ENCODE data around the gene KRI1. TPM values are rescaled to one million over a fixed set of nuclear protein-coding genes. Genes with fewer than 3 reads are reported as not detected.

Gene KRI1
- total and polyA plus RNA-seq, 4 donors = 4.6 to 14.1 (median 7.0) TPM

DNA sequence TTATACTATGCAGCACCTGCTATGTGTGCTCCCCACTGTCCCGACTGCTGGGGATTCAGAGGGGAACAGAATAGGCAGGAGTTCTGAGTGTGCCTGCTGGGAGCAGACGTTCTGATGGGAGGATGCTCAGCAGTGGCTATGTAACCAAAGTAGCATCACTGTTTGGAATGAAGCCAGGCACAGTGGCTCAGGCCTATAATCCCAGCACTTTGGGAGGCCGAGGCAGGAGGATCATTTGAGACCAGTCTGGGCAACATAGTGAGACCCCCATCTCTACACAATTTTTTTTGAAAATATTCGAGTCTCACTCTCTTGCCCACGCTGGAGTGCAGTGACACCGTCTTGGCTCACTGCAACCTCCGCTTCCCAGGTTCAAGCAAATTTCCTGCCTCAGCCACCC lies 16.1 kb downstream of the KRI1 start:
- Histone ChIP-seq H3K4me1 (ENCODE audit: control insufficient read depth in 4 of 4, insufficient read depth in 4 of 4, low read length in 3 of 4) (peaks cover 3 to 12% (median 6%) of the 10 kb centered on the region in 4 donors), H3K4me3 (ENCODE audit: low read depth in 1 of 3, low read length in 3 of 3) (no peak overlapping the region), H3K27me3 (ENCODE audit: control insufficient read depth in 4 of 4, insufficient read depth in 4 of 4, low read length in 3 of 4) (no peaks in the 10 kb centered on the region), H3K36me3 (ENCODE audit: control insufficient read depth in 4 of 4, insufficient read depth in 3 of 4, low read depth in 1 of 4, low read length in 3 of 4) (peaks cover 33 to 54% (median 43%) of the 10 kb centered on the region in 4 donors), H3K27ac (ENCODE audit: low read depth in 1 of 2, low read length in 2 of 2) (no peak overlapping the region), H3K9me3 (ENCODE audit: control insufficient read depth in 4 of 4, low read length in 3 of 4) (no peaks in the 10 kb centered on the region), H3K9ac (ENCODE audit: low read depth in 1 of 2, low read length in 2 of 2) (no peak overlapping the region)
- TF ChIP-seq EGR1 (IDR thresholded peaks at IDR 0.05; ENCODE audit: low read depth in 2 of 2) (no peak), JUND (IDR thresholded peaks at IDR 0.05) (no peak), SP1 (IDR thresholded peaks at IDR 0.05) (no peak), GABPA (IDR thresholded peaks at IDR 0.05 in 1 of 2, conservative IDR thresholded peaks at IDR 0.05 in 1 of 2) (no peak), RAD21 (IDR thresholded peaks at IDR 0.05) (no peak), HNF4A (conservative IDR thresholded peaks at IDR 0.05) (no peak), TAF1 (conservative IDR thresholded peaks at IDR 0.05) (no peak), RXRA (IDR thresholded peaks at IDR 0.05) (no peak), NR2F2 (IDR thresholded peaks at IDR 0.05) (no peak), YY1 (IDR thresholded peaks at IDR 0.05) (no peak), HNF4G (IDR thresholded peaks at IDR 0.05) (no peak), FOXA1 (IDR thresholded peaks at IDR 0.05) (no peak), FOXA2 (IDR thresholded peaks at IDR 0.05) (no peak)
- TF ChIP-seq, protein P1, sequence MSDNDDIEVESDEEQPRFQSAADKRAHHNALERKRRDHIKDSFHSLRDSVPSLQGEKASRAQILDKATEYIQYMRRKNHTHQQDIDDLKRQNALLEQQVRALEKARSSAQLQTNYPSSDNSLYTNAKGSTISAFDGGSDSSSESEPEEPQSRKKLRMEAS (IDR thresholded peaks at IDR 0.05) = no peak
- TF ChIP-seq, protein P2, sequence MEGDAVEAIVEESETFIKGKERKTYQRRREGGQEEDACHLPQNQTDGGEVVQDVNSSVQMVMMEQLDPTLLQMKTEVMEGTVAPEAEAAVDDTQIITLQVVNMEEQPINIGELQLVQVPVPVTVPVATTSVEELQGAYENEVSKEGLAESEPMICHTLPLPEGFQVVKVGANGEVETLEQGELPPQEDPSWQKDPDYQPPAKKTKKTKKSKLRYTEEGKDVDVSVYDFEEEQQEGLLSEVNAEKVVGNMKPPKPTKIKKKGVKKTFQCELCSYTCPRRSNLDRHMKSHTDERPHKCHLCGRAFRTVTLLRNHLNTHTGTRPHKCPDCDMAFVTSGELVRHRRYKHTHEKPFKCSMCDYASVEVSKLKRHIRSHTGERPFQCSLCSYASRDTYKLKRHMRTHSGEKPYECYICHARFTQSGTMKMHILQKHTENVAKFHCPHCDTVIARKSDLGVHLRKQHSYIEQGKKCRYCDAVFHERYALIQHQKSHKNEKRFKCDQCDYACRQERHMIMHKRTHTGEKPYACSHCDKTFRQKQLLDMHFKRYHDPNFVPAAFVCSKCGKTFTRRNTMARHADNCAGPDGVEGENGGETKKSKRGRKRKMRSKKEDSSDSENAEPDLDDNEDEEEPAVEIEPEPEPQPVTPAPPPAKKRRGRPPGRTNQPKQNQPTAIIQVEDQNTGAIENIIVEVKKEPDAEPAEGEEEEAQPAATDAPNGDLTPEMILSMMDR (IDR thresholded peaks at IDR 0.05; ENCODE audit: low read depth, low read length, missing input control) = no peak
- WGBS = 91% methylated on average over 7 of the region's 7 CpGs
- no peak for DNase-seq (ENCODE audit: low spot score)

DNA sequence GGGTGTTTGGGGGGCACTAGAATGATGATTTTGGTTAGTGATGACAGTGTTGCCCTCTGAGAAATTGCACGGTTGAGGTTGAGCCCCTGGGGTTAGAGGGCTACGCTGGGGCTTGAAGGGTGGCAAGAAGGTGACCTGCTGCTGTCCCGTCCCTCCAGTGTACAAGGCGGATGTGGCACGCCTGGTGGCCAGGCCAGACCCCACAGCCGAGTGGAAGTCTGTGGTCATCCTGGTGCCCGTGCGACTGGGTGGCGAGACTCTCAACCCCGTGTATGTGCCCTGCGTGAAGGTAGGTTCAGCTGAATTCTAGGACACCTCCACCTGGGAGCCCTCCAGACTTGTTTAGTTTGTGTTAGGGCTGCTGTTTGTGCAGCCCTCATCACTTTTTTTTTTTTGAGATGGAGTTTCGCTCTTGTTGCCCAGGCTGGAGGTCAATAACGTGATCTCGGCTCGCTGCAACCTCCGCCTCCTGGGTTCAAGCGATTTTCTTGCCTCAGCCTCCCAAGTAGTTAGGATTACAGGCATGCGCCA lies 17.0 kb downstream of the KRI1 start:
- no peak for DNase-seq (ENCODE audit: low spot score)
- H3K4me3 ChIP-seq (ENCODE audit: low read depth in 1 of 3, low read length in 3 of 3) = no peak overlapping the region
- H3K9me3 ChIP-seq (ENCODE audit: control insufficient read depth in 4 of 4, low read length in 3 of 4) = no peaks in the 10 kb centered on the region
- H3K4me1 ChIP-seq (ENCODE audit: control insufficient read depth in 4 of 4, insufficient read depth in 4 of 4, low read length in 3 of 4) = peaks cover 6 to 17% (median 10%) of the 10 kb centered on the region in 4 donors
- no peak overlapping the region for H3K27ac ChIP-seq (ENCODE audit: low read depth in 1 of 2, low read length in 2 of 2)
- no peaks in the 10 kb centered on the region for H3K27me3 ChIP-seq (ENCODE audit: control insufficient read depth in 4 of 4, insufficient read depth in 4 of 4, low read length in 3 of 4)
- TF ChIP-seq NR2F2 (IDR thresholded peaks at IDR 0.05) (no peak), RXRA (IDR thresholded peaks at IDR 0.05) (no peak), YY1 (IDR thresholded peaks at IDR 0.05) (no peak), HNF4A (conservative IDR thresholded peaks at IDR 0.05) (no peak), SP1 (IDR thresholded peaks at IDR 0.05) (no peak), HNF4G (IDR thresholded peaks at IDR 0.05) (no peak), FOXA1 (IDR thresholded peaks at IDR 0.05) (no peak), JUND (IDR thresholded peaks at IDR 0.05) (no peak), FOXA2 (IDR thresholded peaks at IDR 0.05) (no peak)
- TF ChIP-seq, protein P3, sequence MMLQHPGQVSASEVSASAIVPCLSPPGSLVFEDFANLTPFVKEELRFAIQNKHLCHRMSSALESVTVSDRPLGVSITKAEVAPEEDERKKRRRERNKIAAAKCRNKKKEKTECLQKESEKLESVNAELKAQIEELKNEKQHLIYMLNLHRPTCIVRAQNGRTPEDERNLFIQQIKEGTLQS (IDR thresholded peaks at IDR 0.05) = no peak
- TF ChIP-seq, protein P4, sequence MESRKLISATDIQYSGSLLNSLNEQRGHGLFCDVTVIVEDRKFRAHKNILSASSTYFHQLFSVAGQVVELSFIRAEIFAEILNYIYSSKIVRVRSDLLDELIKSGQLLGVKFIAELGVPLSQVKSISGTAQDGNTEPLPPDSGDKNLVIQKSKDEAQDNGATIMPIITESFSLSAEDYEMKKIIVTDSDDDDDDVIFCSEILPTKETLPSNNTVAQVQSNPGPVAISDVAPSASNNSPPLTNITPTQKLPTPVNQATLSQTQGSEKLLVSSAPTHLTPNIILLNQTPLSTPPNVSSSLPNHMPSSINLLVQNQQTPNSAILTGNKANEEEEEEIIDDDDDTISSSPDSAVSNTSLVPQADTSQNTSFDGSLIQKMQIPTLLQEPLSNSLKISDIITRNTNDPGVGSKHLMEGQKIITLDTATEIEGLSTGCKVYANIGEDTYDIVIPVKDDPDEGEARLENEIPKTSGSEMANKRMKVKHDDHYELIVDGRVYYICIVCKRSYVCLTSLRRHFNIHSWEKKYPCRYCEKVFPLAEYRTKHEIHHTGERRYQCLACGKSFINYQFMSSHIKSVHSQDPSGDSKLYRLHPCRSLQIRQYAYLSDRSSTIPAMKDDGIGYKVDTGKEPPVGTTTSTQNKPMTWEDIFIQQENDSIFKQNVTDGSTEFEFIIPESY (IDR thresholded peaks at IDR 0.05) = no peak
- TF ChIP-seq, protein P1 (IDR thresholded peaks at IDR 0.05) = no peak
- TF ChIP-seq, protein P2 (IDR thresholded peaks at IDR 0.05; ENCODE audit: low read depth, low read length, missing input control) = no peak
- H3K36me3 ChIP-seq (ENCODE audit: control insufficient read depth in 4 of 4, insufficient read depth in 3 of 4, low read depth in 1 of 4, low read length in 3 of 4) = peaks cover 29 to 45% (median 38%) of the 10 kb centered on the region in 4 donors
- WGBS = 97% methylated on average over 18 of the region's 18 CpGs
- no peak overlapping the region for H3K9ac ChIP-seq (ENCODE audit: low read depth in 1 of 2, low read length in 2 of 2)
